ENCODE data around the gene TSPEAR. TPM values are rescaled to one million over a fixed set of nuclear protein-coding genes. Genes with fewer than 3 reads are reported as not detected.

Gene TSPEAR
- total and polyA plus RNA-seq, 9 of the 15 experiments (the other 6 are each of a cell fraction or from before 2014, with no cell fraction given): not detected

DNA sequence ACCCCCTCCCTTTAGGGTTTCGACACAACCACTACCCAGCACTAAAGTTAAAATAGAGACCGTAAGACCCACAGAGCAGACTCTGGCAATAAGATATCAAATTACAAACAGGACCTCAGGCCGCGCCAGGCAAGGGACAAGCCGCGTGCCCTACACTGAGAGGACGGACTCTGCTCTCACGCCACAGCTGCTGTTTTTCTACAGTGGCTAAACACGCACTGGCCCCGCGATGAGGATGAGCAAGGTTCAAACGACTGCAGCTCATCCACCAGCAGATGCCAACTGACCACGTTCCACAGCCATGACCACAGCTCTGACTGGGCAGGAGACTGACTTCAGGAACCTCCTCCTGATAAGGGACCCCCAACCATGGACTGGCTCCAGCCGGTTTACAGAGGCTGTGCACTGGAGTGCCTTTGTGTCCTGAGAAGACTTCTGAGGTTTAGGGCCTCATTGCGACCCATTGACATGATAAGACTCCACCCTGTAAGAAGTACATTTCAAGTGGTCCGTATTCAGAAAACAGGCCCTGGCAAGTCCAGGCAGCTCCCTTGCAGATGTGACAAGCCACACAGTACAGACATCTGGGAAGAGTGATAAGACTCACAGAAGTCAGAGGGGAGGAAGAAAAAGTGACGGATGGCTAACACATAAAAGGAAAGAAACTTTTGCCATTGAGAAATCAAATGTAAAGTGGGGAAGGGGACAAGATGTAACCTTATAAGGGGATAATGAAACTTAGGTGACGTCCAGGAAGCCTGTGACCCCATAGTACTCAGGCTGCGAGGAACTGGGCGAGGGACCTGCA lies 117.6 kb downstream of the TSPEAR start (continued):
- TF ChIP-seq, protein P1, sequence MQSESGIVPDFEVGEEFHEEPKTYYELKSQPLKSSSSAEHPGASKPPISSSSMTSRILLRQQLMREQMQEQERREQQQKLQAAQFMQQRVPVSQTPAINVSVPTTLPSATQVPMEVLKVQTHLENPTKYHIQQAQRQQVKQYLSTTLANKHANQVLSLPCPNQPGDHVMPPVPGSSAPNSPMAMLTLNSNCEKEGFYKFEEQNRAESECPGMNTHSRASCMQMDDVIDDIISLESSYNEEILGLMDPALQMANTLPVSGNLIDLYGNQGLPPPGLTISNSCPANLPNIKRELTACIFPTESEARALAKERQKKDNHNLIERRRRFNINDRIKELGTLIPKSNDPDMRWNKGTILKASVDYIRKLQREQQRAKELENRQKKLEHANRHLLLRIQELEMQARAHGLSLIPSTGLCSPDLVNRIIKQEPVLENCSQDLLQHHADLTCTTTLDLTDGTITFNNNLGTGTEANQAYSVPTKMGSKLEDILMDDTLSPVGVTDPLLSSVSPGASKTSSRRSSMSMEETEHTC (IDR thresholded peaks at IDR 0.05): no peak
- TF ChIP-seq, protein P2, sequence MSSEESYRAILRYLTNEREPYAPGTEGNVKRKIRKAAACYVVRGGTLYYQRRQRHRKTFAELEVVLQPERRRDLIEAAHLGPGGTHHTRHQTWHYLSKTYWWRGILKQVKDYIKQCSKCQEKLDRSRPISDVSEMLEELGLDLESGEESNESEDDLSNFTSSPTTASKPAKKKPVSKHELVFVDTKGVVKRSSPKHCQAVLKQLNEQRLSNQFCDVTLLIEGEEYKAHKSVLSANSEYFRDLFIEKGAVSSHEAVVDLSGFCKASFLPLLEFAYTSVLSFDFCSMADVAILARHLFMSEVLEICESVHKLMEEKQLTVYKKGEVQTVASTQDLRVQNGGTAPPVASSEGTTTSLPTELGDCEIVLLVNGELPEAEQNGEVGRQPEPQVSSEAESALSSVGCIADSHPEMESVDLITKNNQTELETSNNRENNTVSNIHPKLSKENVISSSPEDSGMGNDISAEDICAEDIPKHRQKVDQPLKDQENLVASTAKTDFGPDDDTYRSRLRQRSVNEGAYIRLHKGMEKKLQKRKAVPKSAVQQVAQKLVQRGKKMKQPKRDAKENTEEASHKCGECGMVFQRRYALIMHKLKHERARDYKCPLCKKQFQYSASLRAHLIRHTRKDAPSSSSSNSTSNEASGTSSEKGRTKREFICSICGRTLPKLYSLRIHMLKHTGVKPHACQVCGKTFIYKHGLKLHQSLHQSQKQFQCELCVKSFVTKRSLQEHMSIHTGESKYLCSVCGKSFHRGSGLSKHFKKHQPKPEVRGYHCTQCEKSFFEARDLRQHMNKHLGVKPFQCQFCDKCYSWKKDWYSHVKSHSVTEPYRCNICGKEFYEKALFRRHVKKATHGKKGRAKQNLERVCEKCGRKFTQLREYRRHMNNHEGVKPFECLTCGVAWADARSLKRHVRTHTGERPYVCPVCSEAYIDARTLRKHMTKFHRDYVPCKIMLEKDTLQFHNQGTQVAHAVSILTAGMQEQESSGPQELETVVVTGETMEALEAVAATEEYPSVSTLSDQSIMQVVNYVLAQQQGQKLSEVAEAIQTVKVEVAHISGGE (CRISPR knock-in tag; IDR thresholded peaks at IDR 0.05): no peak; a peak in 1 of 6 replicates
- no peak for TF ChIP-seq ZNF830 (CRISPR knock-in tag; IDR thresholded peaks at IDR 0.05)
- TF ChIP-seq ZNF124 (CRISPR knock-in tag; IDR thresholded peaks at IDR 0.05): no peak
- no peak for TF ChIP-seq ZNF551 (CRISPR knock-in tag; IDR thresholded peaks at IDR 0.05)
- no peak for TF ChIP-seq SAFB (IDR thresholded peaks at IDR 0.05; ENCODE audit: borderline replicate concordance, low read depth, low read length)
- peak; percentile 45; the same call in 1 of the 2 replicates for TF ChIP-seq ZEB2 (IDR thresholded peaks at IDR 0.05)
- TF ChIP-seq TCF7 (IDR thresholded peaks at IDR 0.05; ENCODE audit: borderline replicate concordance): no peak
- TF ChIP-seq HNRNPUL1 (IDR thresholded peaks at IDR 0.05; ENCODE audit: low read length): no peak
- TF ChIP-seq ZNF354B (CRISPR knock-in tag; IDR thresholded peaks at IDR 0.05): no peak; the same call in 1 of the 2 replicates
- peak; percentile 59; the same call in 1 of the 2 replicates for TF ChIP-seq CXXC5 (CRISPR knock-in tag; IDR thresholded peaks at IDR 0.05)
- TF ChIP-seq, protein P3, sequence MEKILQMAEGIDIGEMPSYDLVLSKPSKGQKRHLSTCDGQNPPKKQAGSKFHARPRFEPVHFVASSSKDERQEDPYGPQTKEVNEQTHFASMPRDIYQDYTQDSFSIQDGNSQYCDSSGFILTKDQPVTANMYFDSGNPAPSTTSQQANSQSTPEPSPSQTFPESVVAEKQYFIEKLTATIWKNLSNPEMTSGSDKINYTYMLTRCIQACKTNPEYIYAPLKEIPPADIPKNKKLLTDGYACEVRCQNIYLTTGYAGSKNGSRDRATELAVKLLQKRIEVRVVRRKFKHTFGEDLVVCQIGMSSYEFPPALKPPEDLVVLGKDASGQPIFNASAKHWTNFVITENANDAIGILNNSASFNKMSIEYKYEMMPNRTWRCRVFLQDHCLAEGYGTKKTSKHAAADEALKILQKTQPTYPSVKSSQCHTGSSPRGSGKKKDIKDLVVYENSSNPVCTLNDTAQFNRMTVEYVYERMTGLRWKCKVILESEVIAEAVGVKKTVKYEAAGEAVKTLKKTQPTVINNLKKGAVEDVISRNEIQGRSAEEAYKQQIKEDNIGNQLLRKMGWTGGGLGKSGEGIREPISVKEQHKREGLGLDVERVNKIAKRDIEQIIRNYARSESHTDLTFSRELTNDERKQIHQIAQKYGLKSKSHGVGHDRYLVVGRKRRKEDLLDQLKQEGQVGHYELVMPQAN (IDR thresholded peaks at IDR 0.05; ENCODE audit: borderline replicate concordance): no peak; the same call in 1 of the 2 replicates
- TF ChIP-seq, protein P4, sequence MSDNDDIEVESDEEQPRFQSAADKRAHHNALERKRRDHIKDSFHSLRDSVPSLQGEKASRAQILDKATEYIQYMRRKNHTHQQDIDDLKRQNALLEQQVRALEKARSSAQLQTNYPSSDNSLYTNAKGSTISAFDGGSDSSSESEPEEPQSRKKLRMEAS (CRISPR knock-in tag; IDR thresholded peaks at IDR 0.05): peak; percentile 37; the same call in 1 of the 2 replicates
- TF ChIP-seq SUPT5H (IDR thresholded peaks at IDR 0.05): no peak
- peak; percentile 87 for TF ChIP-seq SMARCC2 (IDR thresholded peaks at IDR 0.05; ENCODE audit: low read depth)
- TF ChIP-seq ATF1 (CRISPR knock-in tag; IDR thresholded peaks at IDR 0.05): no peak
- TF ChIP-seq ATF1 (tag; IDR thresholded peaks at IDR 0.05): peak; percentile 81
- TF ChIP-seq ZNF197 (CRISPR knock-in tag; IDR thresholded peaks at IDR 0.05; ENCODE audit: low read depth): 0 out of 2 replicates have a peak, but pooled peaks have one; percentile 40
- peak; percentile 66; the same call in 1 of the 2 replicates for TF ChIP-seq SMARCA5 (IDR thresholded peaks at IDR 0.05)
- TF ChIP-seq FOXJ2 (tag; IDR thresholded peaks at IDR 0.05): no peak
- TF ChIP-seq CHD2 (IDR thresholded peaks at IDR 0.05; ENCODE audit: low read depth, low read length): no peak
- no peak for TF ChIP-seq EWSR1 (IDR thresholded peaks at IDR 0.05; ENCODE audit: borderline replicate concordance, low read depth, partially characterized antibody)
- TF ChIP-seq SMAD2 (IDR thresholded peaks at IDR 0.05; ENCODE audit: low read depth, low read length): no peak
